ENCODE results near the gene GCLM.

DNA sequence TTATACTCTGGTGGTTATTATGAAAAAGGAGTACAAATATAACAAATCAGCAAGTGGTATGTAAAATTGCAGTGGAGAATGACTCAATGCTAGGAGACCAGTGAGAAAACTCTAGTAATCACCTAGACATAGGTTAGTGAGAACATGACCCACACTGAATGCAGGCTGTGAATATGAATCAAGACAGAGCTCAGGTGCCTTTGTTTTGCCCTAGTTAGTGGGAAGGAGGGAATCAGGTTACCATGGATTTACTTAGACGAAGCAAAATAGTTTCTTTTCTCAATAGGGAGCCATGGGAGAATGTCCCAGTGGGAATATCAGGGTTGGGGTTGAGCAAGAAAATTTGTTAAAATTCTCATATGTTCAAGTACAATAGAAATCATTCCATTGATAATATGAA lies 10.6 kb upstream of the GCLM start:
- TF ChIP-seq, protein P1, sequence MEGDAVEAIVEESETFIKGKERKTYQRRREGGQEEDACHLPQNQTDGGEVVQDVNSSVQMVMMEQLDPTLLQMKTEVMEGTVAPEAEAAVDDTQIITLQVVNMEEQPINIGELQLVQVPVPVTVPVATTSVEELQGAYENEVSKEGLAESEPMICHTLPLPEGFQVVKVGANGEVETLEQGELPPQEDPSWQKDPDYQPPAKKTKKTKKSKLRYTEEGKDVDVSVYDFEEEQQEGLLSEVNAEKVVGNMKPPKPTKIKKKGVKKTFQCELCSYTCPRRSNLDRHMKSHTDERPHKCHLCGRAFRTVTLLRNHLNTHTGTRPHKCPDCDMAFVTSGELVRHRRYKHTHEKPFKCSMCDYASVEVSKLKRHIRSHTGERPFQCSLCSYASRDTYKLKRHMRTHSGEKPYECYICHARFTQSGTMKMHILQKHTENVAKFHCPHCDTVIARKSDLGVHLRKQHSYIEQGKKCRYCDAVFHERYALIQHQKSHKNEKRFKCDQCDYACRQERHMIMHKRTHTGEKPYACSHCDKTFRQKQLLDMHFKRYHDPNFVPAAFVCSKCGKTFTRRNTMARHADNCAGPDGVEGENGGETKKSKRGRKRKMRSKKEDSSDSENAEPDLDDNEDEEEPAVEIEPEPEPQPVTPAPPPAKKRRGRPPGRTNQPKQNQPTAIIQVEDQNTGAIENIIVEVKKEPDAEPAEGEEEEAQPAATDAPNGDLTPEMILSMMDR (IDR thresholded peaks at IDR 0.05), result no peak
- TF ChIP-seq GABPB1 (CRISPR knock-in tag; IDR thresholded peaks at IDR 0.05) (no peak), TCF7 (CRISPR knock-in tag; IDR thresholded peaks at IDR 0.05; ENCODE audit: low read depth) (no peak), NR3C1 (CRISPR knock-in tag; conservative IDR thresholded peaks at IDR 0.05; ENCODE audit: low read depth) (no peak)
- TF ChIP-seq, protein P2, sequence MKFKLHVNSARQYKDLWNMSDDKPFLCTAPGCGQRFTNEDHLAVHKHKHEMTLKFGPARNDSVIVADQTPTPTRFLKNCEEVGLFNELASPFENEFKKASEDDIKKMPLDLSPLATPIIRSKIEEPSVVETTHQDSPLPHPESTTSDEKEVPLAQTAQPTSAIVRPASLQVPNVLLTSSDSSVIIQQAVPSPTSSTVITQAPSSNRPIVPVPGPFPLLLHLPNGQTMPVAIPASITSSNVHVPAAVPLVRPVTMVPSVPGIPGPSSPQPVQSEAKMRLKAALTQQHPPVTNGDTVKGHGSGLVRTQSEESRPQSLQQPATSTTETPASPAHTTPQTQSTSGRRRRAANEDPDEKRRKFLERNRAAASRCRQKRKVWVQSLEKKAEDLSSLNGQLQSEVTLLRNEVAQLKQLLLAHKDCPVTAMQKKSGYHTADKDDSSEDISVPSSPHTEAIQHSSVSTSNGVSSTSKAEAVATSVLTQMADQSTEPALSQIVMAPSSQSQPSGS (CRISPR knock-in tag; IDR thresholded peaks at IDR 0.05; ENCODE audit: borderline replicate concordance, low read depth), result no peak
